ENCODE results near the gene PDGFD. TPM values are rescaled to one million over a fixed set of nuclear protein-coding genes. Genes with fewer than 3 reads are reported as not detected.

The PDGFD gene
- total and polyA plus RNA-seq, 4 experiments from 2014 or later: 0.10 TPM; not detected in 3

- no peaks in the 10 kb centered on the region for H3K27me3 Mint-ChIP-seq
- H3K36me3 Mint-ChIP-seq: no peaks in the 10 kb centered on the region
- POLR2A ChIA-PET (ENCODE audit: partially characterized antibody): no interaction called here
- H3K9me3 ChIP-seq (ENCODE audit: control insufficient read depth in 1 of 2, low read length in 2 of 2): no peaks in the 10 kb centered on the region
- no peak overlapping the region for H3K4me3 ChIP-seq (ENCODE audit: low read length in 2 of 2)
- H3K4me3 Mint-ChIP-seq: no peak overlapping the region
- no peaks in the 10 kb centered on the region for H3K27me3 ChIP-seq (ENCODE audit: insufficient read depth, low read length)
- no peak overlapping the region for H3K27ac Mint-ChIP-seq
- no peaks in the 10 kb centered on the region for H3K4me1 Mint-ChIP-seq
- no peaks in the 10 kb centered on the region for H3K36me3 ChIP-seq (ENCODE audit: insufficient read depth, low read length)
- H3K4me1 ChIP-seq (ENCODE audit: insufficient read depth, low read length): no peaks in the 10 kb centered on the region
- no peaks in the 10 kb centered on the region for H3K9me3 Mint-ChIP-seq
- no peak overlapping the region for H3K27ac ChIP-seq (ENCODE audit: low read depth, low read length)
- intact Hi-C loops (cut with micrococcal nuclease): no loop called here
- no peak for DNase-seq
- CTCF ChIA-PET (ENCODE audit: partially characterized antibody): no interaction called here
Observed at GRCh38 chr11:103967985-103968384, 196.0 kb downstream of the PDGFD start.

- Histone ChIP-seq H3K27ac (ENCODE audit: low read depth, low read length) (no peak overlapping the region), H3K36me3 (ENCODE audit: insufficient read depth, low read length) (no peaks in the 10 kb centered on the region), H3K27me3 (ENCODE audit: insufficient read depth, low read length) (no peaks in the 10 kb centered on the region), H3K4me1 (ENCODE audit: insufficient read depth, low read length) (no peaks in the 10 kb centered on the region), H3K9me3 (ENCODE audit: control insufficient read depth in 1 of 2, low read length in 2 of 2) (no peaks in the 10 kb centered on the region), H3K4me3 (ENCODE audit: low read length in 2 of 2) (no peak overlapping the region)
- Mint-ChIP-seq H3K4me1 (peaks cover 0 to under 1% (median 0%) of the 10 kb centered on the region in 4 donors), H3K9me3 (no peaks in the 10 kb centered on the region), H3K27ac (no peak overlapping the region), H3K27me3 (no peaks in the 10 kb centered on the region), H3K36me3 (no peaks in the 10 kb centered on the region), H3K4me3 (no peak overlapping the region)
- ChIA-PET CTCF (ENCODE audit: partially characterized antibody) (no interaction called here), POLR2A (ENCODE audit: partially characterized antibody) (no interaction called here)
- no peak for DNase-seq
- intact Hi-C loops (cut with micrococcal nuclease): no loop called here
Observed at GRCh38 chr11:103964390-103964789, 199.6 kb downstream of the PDGFD start.

DNA sequence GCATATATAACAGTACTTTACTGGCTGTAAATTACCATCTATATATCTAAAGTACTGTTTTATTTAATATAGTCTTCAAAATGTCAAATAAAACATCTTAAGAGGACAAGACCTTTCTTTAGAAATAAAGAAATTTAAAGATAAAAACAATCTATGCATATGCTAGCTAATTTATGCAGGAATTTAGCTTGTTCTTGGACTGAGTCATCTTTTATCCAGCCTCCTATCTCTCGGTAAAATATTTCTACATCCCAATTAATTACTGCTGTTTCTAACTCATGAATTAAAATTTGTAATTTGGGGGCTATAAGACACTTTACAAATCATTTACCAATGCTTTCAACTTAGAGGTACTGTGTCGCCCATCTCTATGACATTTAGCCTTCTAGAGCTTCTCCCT is 200.3 kb downstream of the PDGFD start:
- Histone ChIP-seq H3K27me3 (ENCODE audit: insufficient read depth, low read length) (no peaks in the 10 kb centered on the region), H3K27ac (ENCODE audit: low read depth, low read length) (no peak overlapping the region), H3K36me3 (ENCODE audit: insufficient read depth, low read length) (no peaks in the 10 kb centered on the region), H3K4me3 (ENCODE audit: low read length in 2 of 2) (no peak overlapping the region), H3K9me3 (ENCODE audit: control insufficient read depth in 1 of 2, low read length in 2 of 2) (no peaks in the 10 kb centered on the region), H3K4me1 (ENCODE audit: insufficient read depth, low read length) (no peaks in the 10 kb centered on the region)
- Mint-ChIP-seq H3K27ac (no peak overlapping the region), H3K9me3 (no peaks in the 10 kb centered on the region), H3K4me1 (peaks cover 0 to 8% (median 0%) of the 10 kb centered on the region in 4 donors), H3K27me3 (no peaks in the 10 kb centered on the region), H3K4me3 (no peak overlapping the region), H3K36me3 (no peaks in the 10 kb centered on the region)
- DNase-seq: no peak
- intact Hi-C loops (cut with micrococcal nuclease): no loop called here
- ChIA-PET POLR2A (ENCODE audit: partially characterized antibody) (no interaction called here), CTCF (ENCODE audit: partially characterized antibody) (no interaction called here)

- ChIA-PET CTCF (ENCODE audit: partially characterized antibody) (no interaction called here), POLR2A (ENCODE audit: partially characterized antibody) (no interaction called here)
- H3K4me3 ChIP-seq (ENCODE audit: low read length in 2 of 2): no peak overlapping the region
- H3K27me3 Mint-ChIP-seq: no peaks in the 10 kb centered on the region
- DNase-seq: no peak
- no peaks in the 10 kb centered on the region for H3K27me3 ChIP-seq (ENCODE audit: insufficient read depth, low read length)
- intact Hi-C loops (cut with micrococcal nuclease): no loop called here
- no peaks in the 10 kb centered on the region for H3K36me3 ChIP-seq (ENCODE audit: insufficient read depth, low read length)
- H3K27ac Mint-ChIP-seq: no peak overlapping the region
- no peaks in the 10 kb centered on the region for H3K36me3 Mint-ChIP-seq
- no peak overlapping the region for H3K27ac ChIP-seq (ENCODE audit: low read depth, low read length)
- no peak overlapping the region for H3K4me3 Mint-ChIP-seq
- no peaks in the 10 kb centered on the region for H3K4me1 ChIP-seq (ENCODE audit: insufficient read depth, low read length)
- peaks cover 0 to 10% (median 2%) of the 10 kb centered on the region in 4 donors for H3K4me1 Mint-ChIP-seq
- H3K9me3 ChIP-seq (ENCODE audit: control insufficient read depth in 1 of 2, low read length in 2 of 2): no peaks in the 10 kb centered on the region
- peaks cover 0 to 4% (median 0%) of the 10 kb centered on the region in 8 donors for H3K9me3 Mint-ChIP-seq
Observed at GRCh38 chr11:103961010-103961409, 202.9 kb downstream of the PDGFD start.

DNA sequence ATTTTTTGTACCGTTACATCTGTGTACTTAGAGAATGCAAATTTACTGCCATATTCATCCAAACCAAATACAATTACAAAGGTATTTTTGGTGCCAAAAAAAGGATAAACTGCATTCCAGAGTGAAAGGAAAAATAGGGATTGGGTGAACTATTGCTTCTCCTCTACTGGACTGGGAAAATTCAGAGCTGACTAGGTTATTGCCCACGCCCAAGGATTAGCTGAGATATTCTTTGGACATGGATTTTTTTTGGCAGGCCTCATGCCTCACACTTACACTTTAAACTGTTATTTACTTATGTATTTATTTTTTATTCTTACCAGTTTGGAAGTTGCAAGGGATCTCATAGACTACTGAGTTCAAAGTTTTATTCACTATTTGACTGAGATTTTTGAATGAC is 203.8 kb downstream of the PDGFD start:
- Histone ChIP-seq H3K9me3 (ENCODE audit: control insufficient read depth in 1 of 2, low read length in 2 of 2) (no peaks in the 10 kb centered on the region), H3K4me3 (ENCODE audit: low read length in 2 of 2) (no peak overlapping the region), H3K4me1 (ENCODE audit: insufficient read depth, low read length) (no peaks in the 10 kb centered on the region), H3K36me3 (ENCODE audit: insufficient read depth, low read length) (no peaks in the 10 kb centered on the region), H3K27me3 (ENCODE audit: insufficient read depth, low read length) (no peaks in the 10 kb centered on the region), H3K27ac (ENCODE audit: low read depth, low read length) (no peak overlapping the region)
- intact Hi-C loops (cut with micrococcal nuclease): no loop called here
- Mint-ChIP-seq H3K9me3 (peaks cover 0 to 6% (median 0%) of the 10 kb centered on the region in 8 donors), H3K27ac (no peak overlapping the region), H3K4me1 (peaks cover 0 to 10% (median 2%) of the 10 kb centered on the region in 4 donors), H3K4me3 (no peak overlapping the region), H3K36me3 (no peaks in the 10 kb centered on the region), H3K27me3 (peaks cover 0 to 2% of the 10 kb centered on the region in 2 donors)
- ChIA-PET CTCF (ENCODE audit: partially characterized antibody) (no interaction called here), POLR2A (ENCODE audit: partially characterized antibody) (no interaction called here)
- DNase-seq: no peak

DNA sequence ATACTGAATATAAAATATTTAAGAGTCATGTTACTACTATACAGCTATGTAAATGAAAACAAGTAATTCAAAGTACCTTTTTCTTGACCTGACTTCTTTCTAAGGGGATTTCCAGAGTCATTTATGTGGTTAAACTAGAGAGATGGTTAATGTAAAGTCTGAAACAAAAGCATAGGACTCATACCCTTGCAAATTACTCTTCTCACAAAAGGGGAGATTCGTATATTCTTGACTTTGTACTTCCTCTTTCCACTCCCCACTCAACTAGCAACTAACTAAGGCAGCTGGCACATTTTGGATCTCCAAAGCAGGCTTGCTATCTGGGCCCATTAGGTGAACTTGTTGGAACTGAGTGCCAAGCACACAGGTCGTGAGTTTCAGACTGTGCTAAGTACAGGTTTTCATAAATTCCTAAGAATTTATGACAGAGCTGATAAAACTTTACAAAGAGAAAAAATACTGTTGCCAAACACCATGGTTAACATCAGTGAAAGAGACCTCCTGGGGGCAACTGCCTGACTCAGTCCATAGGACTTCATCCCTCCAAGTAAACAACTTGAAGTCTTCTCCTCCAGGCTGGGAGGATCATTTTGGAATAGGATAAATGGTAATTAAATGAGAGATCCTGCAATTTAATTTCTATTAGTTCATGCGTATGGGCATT is 204.5 kb downstream of the PDGFD start:
- Mint-ChIP-seq H3K4me1 (peaks cover 0 to 10% (median 2%) of the 10 kb centered on the region in 4 donors), H3K27me3 (peaks cover 0 to 2% of the 10 kb centered on the region in 2 donors), H3K27ac (no peak overlapping the region), H3K9me3 (peaks cover 0 to 6% (median 0%) of the 10 kb centered on the region in 8 donors), H3K4me3 (no peak overlapping the region), H3K36me3 (no peaks in the 10 kb centered on the region)
- H3K4me3 ChIP-seq (ENCODE audit: low read length in 2 of 2): no peak overlapping the region
- intact Hi-C loops (cut with micrococcal nuclease): no loop called here
- no peaks in the 10 kb centered on the region for H3K9me3 ChIP-seq (ENCODE audit: control insufficient read depth in 1 of 2, low read length in 2 of 2)
- CTCF ChIA-PET (ENCODE audit: partially characterized antibody): no interaction called here
- no peaks in the 10 kb centered on the region for H3K36me3 ChIP-seq (ENCODE audit: insufficient read depth, low read length)
- POLR2A ChIA-PET (ENCODE audit: partially characterized antibody): no interaction called here
- H3K27ac ChIP-seq (ENCODE audit: low read depth, low read length): no peak overlapping the region
- H3K27me3 ChIP-seq (ENCODE audit: insufficient read depth, low read length): no peaks in the 10 kb centered on the region
- DNase-seq: no peak
- H3K4me1 ChIP-seq (ENCODE audit: insufficient read depth, low read length): no peaks in the 10 kb centered on the region

- Histone ChIP-seq H3K4me3 (ENCODE audit: low read length in 2 of 2) (no peak overlapping the region), H3K36me3 (ENCODE audit: insufficient read depth, low read length) (no peaks in the 10 kb centered on the region), H3K27ac (ENCODE audit: low read depth, low read length) (no peak overlapping the region), H3K4me1 (ENCODE audit: insufficient read depth, low read length) (no peaks in the 10 kb centered on the region), H3K9me3 (ENCODE audit: control insufficient read depth in 1 of 2, low read length in 2 of 2) (no peaks in the 10 kb centered on the region), H3K27me3 (ENCODE audit: insufficient read depth, low read length) (no peaks in the 10 kb centered on the region)
- Mint-ChIP-seq H3K9me3 (peaks cover 0 to 6% (median 0%) of the 10 kb centered on the region in 8 donors), H3K4me3 (no peak overlapping the region), H3K36me3 (no peaks in the 10 kb centered on the region), H3K4me1 (peaks cover 0 to 10% (median 2%) of the 10 kb centered on the region in 4 donors), H3K27me3 (peaks cover 0 to 2% of the 10 kb centered on the region in 2 donors), H3K27ac (no peak overlapping the region)
- ChIA-PET POLR2A (ENCODE audit: partially characterized antibody) (no interaction called here), CTCF (ENCODE audit: partially characterized antibody) (interaction anchor here (1.3 kb wide), 1 partner anchor 264 kb away, joined by 3 read pairs; no protein-coding TSS in a partner anchor)
- intact Hi-C loops (cut with micrococcal nuclease): no loop called here
- no peak for DNase-seq
Observed at GRCh38 chr11:103958475-103959215, 205.3 kb downstream of the PDGFD start.

Data from CD4-positive, alpha-beta memory T cell (primary cell).